ENCODE results near the gene TEX2. TPM values are rescaled to one million over a fixed set of nuclear protein-coding genes. Genes with fewer than 3 reads are reported as not detected.

TEX2 gene
- total and polyA plus RNA-seq, 9 of the 15 experiments (the other 6 are each of a cell fraction or from before 2014, with no cell fraction given) = 4.1 to 27.6 (median 19.3) TPM

DNA sequence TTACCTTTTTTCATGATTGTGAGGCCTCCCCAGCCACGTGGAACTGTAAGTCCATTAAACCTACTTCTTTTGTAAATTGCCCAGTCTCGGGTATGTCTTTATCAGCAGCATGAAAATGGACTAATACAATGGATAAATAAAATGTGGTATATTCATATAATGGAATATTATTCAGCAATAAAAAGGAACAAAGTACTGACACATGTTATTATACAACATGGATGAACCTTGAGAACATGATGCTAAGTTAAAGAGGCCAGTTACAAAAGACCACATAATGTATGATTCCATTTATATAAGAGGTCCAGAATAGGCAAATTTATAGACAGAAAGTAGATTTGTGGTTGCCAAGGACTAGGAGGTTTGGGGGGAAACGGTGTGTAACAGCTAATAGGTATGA is 138.5 kb downstream of the TEX2 start (continued):
- TF ChIP-seq, protein P1, sequence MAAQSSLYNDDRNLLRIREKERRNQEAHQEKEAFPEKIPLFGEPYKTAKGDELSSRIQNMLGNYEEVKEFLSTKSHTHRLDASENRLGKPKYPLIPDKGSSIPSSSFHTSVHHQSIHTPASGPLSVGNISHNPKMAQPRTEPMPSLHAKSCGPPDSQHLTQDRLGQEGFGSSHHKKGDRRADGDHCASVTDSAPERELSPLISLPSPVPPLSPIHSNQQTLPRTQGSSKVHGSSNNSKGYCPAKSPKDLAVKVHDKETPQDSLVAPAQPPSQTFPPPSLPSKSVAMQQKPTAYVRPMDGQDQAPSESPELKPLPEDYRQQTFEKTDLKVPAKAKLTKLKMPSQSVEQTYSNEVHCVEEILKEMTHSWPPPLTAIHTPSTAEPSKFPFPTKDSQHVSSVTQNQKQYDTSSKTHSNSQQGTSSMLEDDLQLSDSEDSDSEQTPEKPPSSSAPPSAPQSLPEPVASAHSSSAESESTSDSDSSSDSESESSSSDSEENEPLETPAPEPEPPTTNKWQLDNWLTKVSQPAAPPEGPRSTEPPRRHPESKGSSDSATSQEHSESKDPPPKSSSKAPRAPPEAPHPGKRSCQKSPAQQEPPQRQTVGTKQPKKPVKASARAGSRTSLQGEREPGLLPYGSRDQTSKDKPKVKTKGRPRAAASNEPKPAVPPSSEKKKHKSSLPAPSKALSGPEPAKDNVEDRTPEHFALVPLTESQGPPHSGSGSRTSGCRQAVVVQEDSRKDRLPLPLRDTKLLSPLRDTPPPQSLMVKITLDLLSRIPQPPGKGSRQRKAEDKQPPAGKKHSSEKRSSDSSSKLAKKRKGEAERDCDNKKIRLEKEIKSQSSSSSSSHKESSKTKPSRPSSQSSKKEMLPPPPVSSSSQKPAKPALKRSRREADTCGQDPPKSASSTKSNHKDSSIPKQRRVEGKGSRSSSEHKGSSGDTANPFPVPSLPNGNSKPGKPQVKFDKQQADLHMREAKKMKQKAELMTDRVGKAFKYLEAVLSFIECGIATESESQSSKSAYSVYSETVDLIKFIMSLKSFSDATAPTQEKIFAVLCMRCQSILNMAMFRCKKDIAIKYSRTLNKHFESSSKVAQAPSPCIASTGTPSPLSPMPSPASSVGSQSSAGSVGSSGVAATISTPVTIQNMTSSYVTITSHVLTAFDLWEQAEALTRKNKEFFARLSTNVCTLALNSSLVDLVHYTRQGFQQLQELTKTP (IDR thresholded peaks at IDR 0.05; ENCODE audit: low read depth in 1 of 2, partially characterized antibody in 2 of 2) = no peak
- TF ChIP-seq SMAD2 (IDR thresholded peaks at IDR 0.05; ENCODE audit: low read depth, low read length) (no peak), TCF7L2 (IDR thresholded peaks at IDR 0.05; ENCODE audit: low read depth, low read length) (no peak), ZNF561 (CRISPR knock-in tag; conservative IDR thresholded peaks at IDR 0.05) (no peak), ELF4 (CRISPR knock-in tag; IDR thresholded peaks at IDR 0.05) (no peak), ZNF707 (CRISPR knock-in tag; conservative IDR thresholded peaks at IDR 0.05) (no peak)
- TF ChIP-seq, protein P2, sequence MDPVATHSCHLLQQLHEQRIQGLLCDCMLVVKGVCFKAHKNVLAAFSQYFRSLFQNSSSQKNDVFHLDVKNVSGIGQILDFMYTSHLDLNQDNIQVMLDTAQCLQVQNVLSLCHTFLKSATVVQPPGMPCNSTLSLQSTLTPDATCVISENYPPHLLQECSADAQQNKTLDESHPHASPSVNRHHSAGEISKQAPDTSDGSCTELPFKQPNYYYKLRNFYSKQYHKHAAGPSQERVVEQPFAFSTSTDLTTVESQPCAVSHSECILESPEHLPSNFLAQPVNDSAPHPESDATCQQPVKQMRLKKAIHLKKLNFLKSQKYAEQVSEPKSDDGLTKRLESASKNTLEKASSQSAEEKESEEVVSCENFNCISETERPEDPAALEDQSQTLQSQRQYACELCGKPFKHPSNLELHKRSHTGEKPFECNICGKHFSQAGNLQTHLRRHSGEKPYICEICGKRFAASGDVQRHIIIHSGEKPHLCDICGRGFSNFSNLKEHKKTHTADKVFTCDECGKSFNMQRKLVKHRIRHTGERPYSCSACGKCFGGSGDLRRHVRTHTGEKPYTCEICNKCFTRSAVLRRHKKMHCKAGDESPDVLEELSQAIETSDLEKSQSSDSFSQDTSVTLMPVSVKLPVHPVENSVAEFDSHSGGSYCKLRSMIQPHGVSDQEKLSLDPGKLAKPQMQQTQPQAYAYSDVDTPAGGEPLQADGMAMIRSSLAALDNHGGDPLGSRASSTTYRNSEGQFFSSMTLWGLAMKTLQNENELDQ (CRISPR knock-in tag; IDR thresholded peaks at IDR 0.05; ENCODE audit: borderline replicate concordance) = no peak
- TF ChIP-seq, protein P3, sequence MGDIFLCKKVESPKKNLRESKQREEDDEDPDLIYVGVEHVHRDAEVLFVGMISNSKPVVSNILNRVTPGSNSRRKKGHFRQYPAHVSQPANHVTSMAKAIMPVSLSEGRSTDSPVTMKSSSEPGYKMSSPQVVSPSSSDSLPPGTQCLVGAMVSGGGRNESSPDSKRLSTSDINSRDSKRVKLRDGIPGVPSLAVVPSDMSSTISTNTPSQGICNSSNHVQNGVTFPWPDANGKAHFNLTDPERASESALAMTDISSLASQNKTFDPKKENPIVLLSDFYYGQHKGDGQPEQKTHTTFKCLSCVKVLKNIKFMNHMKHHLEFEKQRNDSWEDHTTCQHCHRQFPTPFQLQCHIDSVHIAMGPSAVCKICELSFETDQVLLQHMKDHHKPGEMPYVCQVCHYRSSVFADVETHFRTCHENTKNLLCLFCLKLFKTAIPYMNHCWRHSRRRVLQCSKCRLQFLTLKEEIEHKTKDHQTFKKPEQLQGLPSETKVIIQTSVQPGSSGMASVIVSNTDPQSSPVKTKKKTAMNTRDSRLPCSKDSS (IDR thresholded peaks at IDR 0.05; ENCODE audit: low read depth, partially characterized antibody) = no peak
- TF ChIP-seq, protein P4, sequence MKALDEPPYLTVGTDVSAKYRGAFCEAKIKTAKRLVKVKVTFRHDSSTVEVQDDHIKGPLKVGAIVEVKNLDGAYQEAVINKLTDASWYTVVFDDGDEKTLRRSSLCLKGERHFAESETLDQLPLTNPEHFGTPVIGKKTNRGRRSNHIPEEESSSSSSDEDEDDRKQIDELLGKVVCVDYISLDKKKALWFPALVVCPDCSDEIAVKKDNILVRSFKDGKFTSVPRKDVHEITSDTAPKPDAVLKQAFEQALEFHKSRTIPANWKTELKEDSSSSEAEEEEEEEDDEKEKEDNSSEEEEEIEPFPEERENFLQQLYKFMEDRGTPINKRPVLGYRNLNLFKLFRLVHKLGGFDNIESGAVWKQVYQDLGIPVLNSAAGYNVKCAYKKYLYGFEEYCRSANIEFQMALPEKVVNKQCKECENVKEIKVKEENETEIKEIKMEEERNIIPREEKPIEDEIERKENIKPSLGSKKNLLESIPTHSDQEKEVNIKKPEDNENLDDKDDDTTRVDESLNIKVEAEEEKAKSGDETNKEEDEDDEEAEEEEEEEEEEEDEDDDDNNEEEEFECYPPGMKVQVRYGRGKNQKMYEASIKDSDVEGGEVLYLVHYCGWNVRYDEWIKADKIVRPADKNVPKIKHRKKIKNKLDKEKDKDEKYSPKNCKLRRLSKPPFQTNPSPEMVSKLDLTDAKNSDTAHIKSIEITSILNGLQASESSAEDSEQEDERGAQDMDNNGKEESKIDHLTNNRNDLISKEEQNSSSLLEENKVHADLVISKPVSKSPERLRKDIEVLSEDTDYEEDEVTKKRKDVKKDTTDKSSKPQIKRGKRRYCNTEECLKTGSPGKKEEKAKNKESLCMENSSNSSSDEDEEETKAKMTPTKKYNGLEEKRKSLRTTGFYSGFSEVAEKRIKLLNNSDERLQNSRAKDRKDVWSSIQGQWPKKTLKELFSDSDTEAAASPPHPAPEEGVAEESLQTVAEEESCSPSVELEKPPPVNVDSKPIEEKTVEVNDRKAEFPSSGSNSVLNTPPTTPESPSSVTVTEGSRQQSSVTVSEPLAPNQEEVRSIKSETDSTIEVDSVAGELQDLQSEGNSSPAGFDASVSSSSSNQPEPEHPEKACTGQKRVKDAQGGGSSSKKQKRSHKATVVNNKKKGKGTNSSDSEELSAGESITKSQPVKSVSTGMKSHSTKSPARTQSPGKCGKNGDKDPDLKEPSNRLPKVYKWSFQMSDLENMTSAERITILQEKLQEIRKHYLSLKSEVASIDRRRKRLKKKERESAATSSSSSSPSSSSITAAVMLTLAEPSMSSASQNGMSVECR (CRISPR knock-in tag; IDR thresholded peaks at IDR 0.05) = no peak
